Measurements from ENCODE around the gene GNG7.

The GNG7 gene

GRCh38 chr19:2638417-2638940, 64.0 kb downstream of the GNG7 start:
- DNase-seq (ENCODE audit: low read depth in 1 of 2, low spot score in 1 of 2), result no peak
- in situ Hi-C loops (cut with HindIII; ENCODE audit: low pct_unique_long_range_greater_than_20kb, low sequenced_read_pairs), result no loop called here
- TF ChIP-seq JUND (IDR thresholded peaks at IDR 0.05; ENCODE audit: low read depth), result no peak

- in situ Hi-C loops (cut with HindIII; ENCODE audit: low pct_unique_long_range_greater_than_20kb, low sequenced_read_pairs), result no loop called here
- no peak for TF ChIP-seq JUND (IDR thresholded peaks at IDR 0.05; ENCODE audit: low read depth)
- DNase-seq (ENCODE audit: low read depth in 1 of 2, low spot score in 1 of 2), result peak; percentile 54 to 61
These were observed 65.4 kb downstream of the GNG7 start for GRCh38 chr19:2636897-2637683.

GRCh38 chr19:2636141-2636896, 66.2 kb downstream of the GNG7 start:
- in situ Hi-C loops (cut with HindIII; ENCODE audit: low pct_unique_long_range_greater_than_20kb, low sequenced_read_pairs), result no loop called here
- TF ChIP-seq JUND (IDR thresholded peaks at IDR 0.05; ENCODE audit: low read depth), result no peak
- no peak for DNase-seq (ENCODE audit: low read depth in 1 of 2, low spot score in 1 of 2)

GRCh38 chr19:2634960-2635359, 67.5 kb downstream of the GNG7 start:
- TF ChIP-seq JUND (IDR thresholded peaks at IDR 0.05; ENCODE audit: low read depth), result no peak
- no peak for DNase-seq (ENCODE audit: low read depth in 1 of 2, low spot score in 1 of 2)
- in situ Hi-C loops (cut with HindIII; ENCODE audit: low pct_unique_long_range_greater_than_20kb, low sequenced_read_pairs), result no loop called here

- in situ Hi-C loops (cut with HindIII; ENCODE audit: low pct_unique_long_range_greater_than_20kb, low sequenced_read_pairs), result no loop called here
- no peak for DNase-seq (ENCODE audit: low read depth in 1 of 2, low spot score in 1 of 2)
- no peak for TF ChIP-seq JUND (IDR thresholded peaks at IDR 0.05; ENCODE audit: low read depth)
These were observed 68.1 kb downstream of the GNG7 start for GRCh38 chr19:2634228-2634951.

- in situ Hi-C loops (cut with HindIII; ENCODE audit: low pct_unique_long_range_greater_than_20kb, low sequenced_read_pairs), result no loop called here
- no peak for DNase-seq (ENCODE audit: low read depth in 1 of 2, low spot score in 1 of 2)
- TF ChIP-seq JUND (IDR thresholded peaks at IDR 0.05; ENCODE audit: low read depth), result no peak
These were observed 68.8 kb downstream of the GNG7 start for GRCh38 chr19:2633693-2634075.

GRCh38 chr19:2631213-2631821, 71.2 kb downstream of the GNG7 start:
- TF ChIP-seq JUND (IDR thresholded peaks at IDR 0.05; ENCODE audit: low read depth), result no peak
- in situ Hi-C loops (cut with HindIII; ENCODE audit: low pct_unique_long_range_greater_than_20kb, low sequenced_read_pairs), result no loop called here

GRCh38 chr19:2630352-2631001, 72.0 kb downstream of the GNG7 start:
- no peak for DNase-seq (ENCODE audit: low read depth in 1 of 2, low spot score in 1 of 2)
- in situ Hi-C loops (cut with HindIII; ENCODE audit: low pct_unique_long_range_greater_than_20kb, low sequenced_read_pairs), result no loop called here
- TF ChIP-seq JUND (IDR thresholded peaks at IDR 0.05; ENCODE audit: low read depth), result no peak

More at GRCh38 chr19:2631213-2631821, 71.2 kb downstream of the GNG7 start:
- peak in 1 of 2 experiments; percentile 31 for DNase-seq (ENCODE audit: low read depth in 1 of 2, low spot score in 1 of 2)

- no peak for DNase-seq (ENCODE audit: low read depth in 1 of 2, low spot score in 1 of 2)
- TF ChIP-seq JUND (IDR thresholded peaks at IDR 0.05; ENCODE audit: low read depth), result no peak
- in situ Hi-C loops (cut with HindIII; ENCODE audit: low pct_unique_long_range_greater_than_20kb, low sequenced_read_pairs), result no loop called here
These were observed 72.8 kb downstream of the GNG7 start for GRCh38 chr19:2629491-2630351.

GRCh38 chr19:2628597-2628996, 73.9 kb downstream of the GNG7 start:
- no peak for DNase-seq (ENCODE audit: low read depth in 1 of 2, low spot score in 1 of 2)
- TF ChIP-seq JUND (IDR thresholded peaks at IDR 0.05; ENCODE audit: low read depth), result no peak
- in situ Hi-C loops (cut with HindIII; ENCODE audit: low pct_unique_long_range_greater_than_20kb, low sequenced_read_pairs), result no loop called here

GRCh38 chr19:2627855-2628254, 74.6 kb downstream of the GNG7 start:
- DNase-seq (ENCODE audit: low read depth in 1 of 2, low spot score in 1 of 2), result no peak
- no peak for TF ChIP-seq JUND (IDR thresholded peaks at IDR 0.05; ENCODE audit: low read depth)
- in situ Hi-C loops (cut with HindIII; ENCODE audit: low pct_unique_long_range_greater_than_20kb, low sequenced_read_pairs), result no loop called here
